ENCODE results near the gene A2ML1.

The A2ML1 gene

GRCh38 chr12:8829125-8829518 lies 6.7 kb downstream of the A2ML1 start:
- no peaks in the 10 kb centered on the region for H3K36me3 ChIP-seq (ENCODE audit: control insufficient read depth, low read length)
- H3K4me2 ChIP-seq (ENCODE audit: low read length): no peak overlapping the region
- H3K27me3 ChIP-seq (ENCODE audit: control insufficient read depth, low read length): no peaks in the 10 kb centered on the region
- H3F3A ChIP-seq (ENCODE audit: control insufficient read depth, insufficient read depth): 0 out of 2 replicates have a peak, but pooled peaks cover 4% of the 10 kb centered on the region
- H3K9me2 ChIP-seq (replicated peaks; ENCODE audit: control insufficient read depth, low read length): no peaks in the 10 kb centered on the region
- H4K20me1 ChIP-seq (ENCODE audit: control insufficient read depth, insufficient read depth, low read depth, low read length): no peaks in the 10 kb centered on the region
- H3K4me1 ChIP-seq (ENCODE audit: control insufficient read depth, low read length): peaks cover 17% of the 10 kb centered on the region
- no peak overlapping the region for H3K4me3 ChIP-seq (ENCODE audit: low read length)
- H3K27ac ChIP-seq (ENCODE audit: low read depth, low read length): no peak overlapping the region
- no peaks in the 10 kb centered on the region for H3K79me2 ChIP-seq (ENCODE audit: control insufficient read depth, low read length)
- no peaks in the 10 kb centered on the region; the same call in 1 of the 2 replicates for H3K9me3 ChIP-seq (ENCODE audit: control insufficient read depth, insufficient read depth, low read length)
- no peak for TF ChIP-seq EZH2phosphoT487 (IDR thresholded peaks at IDR 0.05; ENCODE audit: borderline replicate concordance, low read length)
- no peak for TF ChIP-seq CTCF (IDR thresholded peaks at IDR 0.05; ENCODE audit: low read depth, low read length, poor library complexity, severe bottlenecking)

- Histone ChIP-seq H3K4me1 (ENCODE audit: control insufficient read depth, low read length) (peaks cover 17% of the 10 kb centered on the region), H3K4me3 (ENCODE audit: low read length) (no peak overlapping the region), H3K9me3 (ENCODE audit: control insufficient read depth, insufficient read depth, low read length) (no peaks in the 10 kb centered on the region; the same call in 1 of the 2 replicates), H3K27ac (ENCODE audit: low read depth, low read length) (no peak overlapping the region), H3K9me2 (replicated peaks; ENCODE audit: control insufficient read depth, low read length) (no peaks in the 10 kb centered on the region), H3F3A (ENCODE audit: control insufficient read depth, insufficient read depth) (0 out of 2 replicates have a peak, but pooled peaks cover 4% of the 10 kb centered on the region), H3K27me3 (ENCODE audit: control insufficient read depth, low read length) (no peaks in the 10 kb centered on the region), H3K79me2 (ENCODE audit: control insufficient read depth, low read length) (no peaks in the 10 kb centered on the region), H3K4me2 (ENCODE audit: low read length) (no peak overlapping the region), H4K20me1 (ENCODE audit: control insufficient read depth, insufficient read depth, low read depth, low read length) (no peaks in the 10 kb centered on the region), H3K36me3 (ENCODE audit: control insufficient read depth, low read length) (no peaks in the 10 kb centered on the region)
- TF ChIP-seq CTCF (IDR thresholded peaks at IDR 0.05; ENCODE audit: low read depth, low read length, poor library complexity, severe bottlenecking) (no peak), EZH2phosphoT487 (IDR thresholded peaks at IDR 0.05; ENCODE audit: borderline replicate concordance, low read length) (no peak)
Observed at GRCh38 chr12:8829621-8830020, 7.2 kb downstream of the A2ML1 start.

- Histone ChIP-seq H3F3A (ENCODE audit: control insufficient read depth, insufficient read depth) (0 out of 2 replicates have a peak, but pooled peaks cover 4% of the 10 kb centered on the region), H3K36me3 (ENCODE audit: control insufficient read depth, low read length) (no peaks in the 10 kb centered on the region), H3K4me3 (ENCODE audit: low read length) (peak overlapping the region; percentile 51), H3K9me2 (replicated peaks; ENCODE audit: control insufficient read depth, low read length) (no peaks in the 10 kb centered on the region), H3K4me1 (ENCODE audit: control insufficient read depth, low read length) (peaks cover 17% of the 10 kb centered on the region), H4K20me1 (ENCODE audit: control insufficient read depth, insufficient read depth, low read depth, low read length) (no peaks in the 10 kb centered on the region), H3K27me3 (ENCODE audit: control insufficient read depth, low read length) (no peaks in the 10 kb centered on the region), H3K4me2 (ENCODE audit: low read length) (peak overlapping the region; percentile 72), H3K9me3 (ENCODE audit: control insufficient read depth, insufficient read depth, low read length) (no peaks in the 10 kb centered on the region), H3K79me2 (ENCODE audit: control insufficient read depth, low read length) (no peaks in the 10 kb centered on the region), H3K27ac (ENCODE audit: low read depth, low read length) (peak overlapping the region; percentile 53)
- no peak for TF ChIP-seq CTCF (IDR thresholded peaks at IDR 0.05; ENCODE audit: low read depth, low read length, poor library complexity, severe bottlenecking)
- no peak for TF ChIP-seq EZH2phosphoT487 (IDR thresholded peaks at IDR 0.05; ENCODE audit: borderline replicate concordance, low read length)
Observed at GRCh38 chr12:8831116-8831515, 8.7 kb downstream of the A2ML1 start.
